ENCODE results near the gene TCF15.

The TCF15 gene, protein sequence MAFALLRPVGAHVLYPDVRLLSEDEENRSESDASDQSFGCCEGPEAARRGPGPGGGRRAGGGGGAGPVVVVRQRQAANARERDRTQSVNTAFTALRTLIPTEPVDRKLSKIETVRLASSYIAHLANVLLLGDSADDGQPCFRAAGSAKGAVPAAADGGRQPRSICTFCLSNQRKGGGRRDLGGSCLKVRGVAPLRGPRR

DNA sequence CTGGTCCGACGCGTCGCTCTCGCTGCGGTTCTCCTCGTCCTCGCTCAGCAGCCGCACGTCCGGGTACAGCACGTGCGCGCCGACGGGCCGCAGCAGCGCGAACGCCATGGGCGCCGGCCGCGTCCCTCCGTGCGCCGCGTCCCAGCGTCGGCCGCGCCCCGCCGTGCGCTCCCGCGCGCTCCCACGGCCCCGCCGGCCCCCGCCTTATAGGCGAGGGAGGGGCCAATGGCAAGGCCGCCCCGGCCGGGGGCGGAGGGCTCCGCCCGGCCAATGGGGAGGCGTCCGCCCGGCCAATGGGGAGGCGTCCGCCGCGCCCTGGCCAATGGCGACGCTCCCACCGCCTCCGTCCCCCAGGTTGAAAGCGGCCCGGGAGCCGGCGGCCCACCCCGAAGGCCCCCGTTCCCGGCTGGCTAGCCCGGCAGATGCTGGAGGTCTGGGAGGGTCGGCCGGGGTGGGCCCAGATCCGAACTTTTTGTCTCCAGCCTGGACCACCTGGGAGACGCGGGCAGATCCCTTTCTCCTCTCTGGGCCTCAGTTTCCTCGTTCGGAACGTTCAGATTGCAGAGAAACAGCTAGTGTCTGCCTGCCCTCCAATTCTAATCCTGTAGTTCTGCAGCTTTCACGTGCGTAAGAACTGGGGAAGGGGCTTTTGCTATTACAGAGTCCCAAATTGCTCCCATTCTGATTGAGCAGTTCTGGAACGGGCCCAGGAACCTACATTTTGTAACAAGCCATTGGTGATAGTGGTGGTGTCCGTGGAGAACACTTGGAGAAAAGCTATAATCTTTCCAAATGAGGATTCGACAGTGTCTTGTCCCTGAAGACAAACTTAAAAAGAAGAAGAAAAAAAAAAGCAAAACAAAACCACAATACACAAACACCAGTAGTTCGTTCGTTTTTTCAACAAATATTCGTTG is at the start of gene TCF15:
Gene TCF15 (minus strand): TSS at position 180 of the 917 bp plus-strand sequence. CDS start 72 bp downstream, at position 108.
- no peak for DNase-seq (ENCODE audit: low read depth)

DNA sequence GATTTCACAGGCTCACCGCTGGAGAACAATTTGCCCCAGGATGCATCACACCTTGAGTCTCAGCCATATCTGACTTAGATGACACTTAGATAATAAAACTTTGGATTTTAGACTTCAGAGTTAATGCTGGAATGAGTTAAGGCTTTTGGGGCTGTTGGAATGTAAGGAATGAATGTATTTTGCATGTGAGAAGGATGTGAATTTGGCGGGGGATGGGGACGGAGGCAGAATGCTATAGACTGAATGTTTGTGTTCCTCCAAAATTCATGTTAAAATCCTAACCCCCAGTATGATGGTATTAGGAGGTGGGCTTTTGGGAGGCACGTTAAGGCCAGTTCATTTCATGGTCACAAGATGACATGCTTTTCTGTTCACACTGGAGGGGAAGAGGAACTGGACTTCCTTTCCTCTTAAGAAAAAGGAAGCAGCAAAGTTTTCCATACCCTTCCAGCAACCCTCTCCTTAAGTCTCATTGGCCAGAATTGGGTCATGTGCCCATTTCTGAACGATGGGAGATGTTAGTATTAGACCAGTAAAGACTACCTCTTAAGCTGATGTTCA is 48.7 kb upstream of the TCF15 start:
- DNase-seq (ENCODE audit: low read depth): no peak

DNA sequence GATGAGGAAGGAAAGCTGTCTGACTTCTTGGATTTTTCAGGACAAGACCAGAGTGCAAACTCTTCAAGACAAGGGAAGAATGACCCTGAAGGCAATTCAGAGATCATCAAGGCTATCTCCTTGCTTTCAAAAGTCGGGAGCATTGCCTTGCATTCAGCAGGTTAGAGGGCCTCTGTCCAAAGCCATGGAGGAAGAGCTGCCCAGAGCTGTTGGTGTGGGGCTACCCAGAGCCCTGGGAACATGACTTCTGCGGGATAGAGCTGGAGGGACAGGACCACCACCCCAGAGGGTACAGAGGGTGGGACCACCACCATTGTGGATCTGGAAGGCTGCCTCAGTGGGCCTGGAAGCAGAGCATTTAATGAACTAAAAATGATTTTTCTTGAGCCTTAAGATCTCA is 48.1 kb upstream of the TCF15 start:
- no peak for DNase-seq (ENCODE audit: low read depth)

DNA sequence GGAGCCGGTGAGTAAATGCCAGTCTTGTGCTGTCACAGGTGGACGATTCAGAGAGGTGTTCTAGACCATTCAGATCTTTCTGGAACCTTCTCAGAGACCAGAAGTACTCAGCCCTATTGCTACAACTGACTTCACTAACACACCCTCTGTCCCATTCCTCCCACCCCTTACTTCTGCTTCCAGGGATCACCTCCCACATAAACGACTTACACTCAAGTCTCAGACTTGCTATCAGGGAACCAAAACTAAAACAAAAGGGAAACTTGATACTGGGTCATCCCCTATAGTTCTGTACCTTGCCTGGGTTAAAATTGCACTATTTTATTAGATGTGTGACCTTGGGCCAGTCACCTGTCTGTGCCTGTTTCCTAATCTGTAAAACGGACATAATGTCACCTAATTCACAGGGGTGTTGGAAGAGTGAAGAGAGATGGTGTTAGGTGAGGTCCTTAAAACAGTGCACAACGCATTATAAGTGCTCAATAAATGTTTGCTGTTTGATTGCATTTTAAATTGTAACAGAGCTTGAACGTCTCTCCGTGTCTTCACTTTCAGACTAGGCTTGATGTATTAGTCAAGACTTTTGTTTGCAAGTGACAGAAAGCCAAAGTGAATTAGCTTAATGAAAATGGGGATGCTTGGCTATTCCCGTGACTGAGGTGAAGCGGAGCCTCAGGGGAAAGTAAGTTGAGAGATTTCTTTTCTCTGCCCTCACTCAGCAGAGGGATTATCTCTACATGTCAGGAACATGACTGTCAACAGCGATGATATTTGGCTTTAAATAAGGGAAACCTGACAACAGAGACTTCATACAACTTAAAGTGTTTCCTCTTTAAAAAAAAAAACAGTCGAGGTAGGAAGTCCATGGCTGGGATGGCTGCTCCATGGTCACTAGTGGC is 45.9 kb upstream of the TCF15 start:
- no peak for DNase-seq (ENCODE audit: low read depth)

DNA sequence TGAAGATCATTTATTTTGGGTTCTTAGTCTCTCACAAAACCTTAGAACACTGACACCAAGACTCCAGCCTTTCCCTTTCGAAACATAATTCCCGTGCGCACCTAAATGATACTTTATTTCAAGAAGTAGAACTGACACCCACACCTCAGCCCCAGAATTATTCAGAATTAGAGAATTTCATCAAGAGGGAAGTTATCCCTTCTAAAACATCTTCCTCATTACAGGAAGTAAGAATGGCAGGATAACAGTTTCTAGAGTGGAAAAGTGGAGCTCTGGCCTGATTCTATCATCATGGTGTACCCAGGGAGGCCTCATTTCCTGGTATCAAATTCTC is 44.3 kb upstream of the TCF15 start:
- DNase-seq (ENCODE audit: low read depth): no peak

DNA sequence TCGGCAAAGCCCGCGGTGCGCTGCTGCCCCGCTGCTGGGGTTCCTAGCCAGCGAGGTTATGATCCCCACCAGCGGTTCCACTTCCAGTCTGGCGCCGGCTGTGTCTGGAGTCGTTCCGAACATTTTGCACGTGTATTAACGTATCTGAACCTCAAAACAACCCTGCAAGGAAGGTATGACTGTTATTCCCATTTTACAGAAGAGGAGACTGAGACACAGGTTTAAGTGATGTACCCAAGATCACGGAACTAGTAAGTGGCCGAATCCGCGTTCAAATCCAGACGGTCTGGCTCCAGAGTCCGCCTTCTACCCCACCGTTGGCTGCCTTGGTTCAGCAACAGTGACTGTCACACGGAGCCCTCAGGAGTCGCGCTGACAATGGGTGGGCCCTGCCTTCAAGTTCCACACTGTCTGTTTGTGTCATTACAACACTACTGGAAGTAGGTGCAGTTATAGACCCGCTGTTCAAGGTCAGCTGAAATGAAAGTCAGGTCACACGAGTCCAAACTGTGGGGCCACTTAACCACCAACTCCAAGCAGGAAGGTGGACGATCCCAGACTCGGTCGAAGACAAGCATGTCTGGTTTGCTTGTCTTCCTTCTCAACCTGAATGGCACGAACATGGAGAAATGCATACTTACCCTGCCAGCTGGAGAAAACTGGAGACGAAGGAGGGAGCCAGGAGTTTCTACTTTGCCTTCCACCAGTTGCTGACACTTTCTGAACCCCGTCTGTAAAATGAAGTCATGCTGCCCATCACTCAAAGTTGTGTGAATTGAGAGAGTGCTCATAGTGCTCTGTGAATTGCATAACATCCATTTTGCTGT is 43.7 kb upstream of the TCF15 start:
- DNase-seq (ENCODE audit: low read depth): no peak

DNA sequence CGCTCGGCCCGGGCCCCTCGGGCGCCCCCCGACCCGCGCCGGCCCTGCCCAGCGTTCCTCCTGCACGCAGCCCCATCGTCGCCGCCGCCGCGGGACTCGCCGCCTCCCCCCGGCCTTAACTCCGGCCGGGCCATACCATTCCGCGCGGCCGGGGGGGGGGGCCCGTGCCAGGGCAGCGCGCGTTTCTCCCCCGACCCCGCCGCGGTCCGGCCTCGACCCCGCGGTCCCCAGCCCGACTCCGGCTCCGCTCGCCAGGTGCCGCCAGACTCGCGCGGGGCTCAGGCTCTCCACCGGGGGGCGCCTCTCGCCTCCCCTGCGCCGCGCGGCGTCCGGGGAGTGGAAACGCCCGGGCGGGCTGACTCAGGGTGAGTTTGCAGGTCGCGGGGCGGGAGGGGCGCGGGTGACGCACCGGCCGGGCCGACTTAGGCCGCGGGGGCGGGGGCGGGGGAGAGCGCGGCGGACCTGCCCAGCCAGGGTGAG is 43.0 kb upstream of the TCF15 start, which contains the start of gene SRXN1:
Gene SRXN1 (minus strand): TSS at position 91 of the 480 bp plus-strand sequence. CDS start 15 bp downstream, at position 76.
- peak; percentile 57 for DNase-seq (ENCODE audit: low read depth)

DNA sequence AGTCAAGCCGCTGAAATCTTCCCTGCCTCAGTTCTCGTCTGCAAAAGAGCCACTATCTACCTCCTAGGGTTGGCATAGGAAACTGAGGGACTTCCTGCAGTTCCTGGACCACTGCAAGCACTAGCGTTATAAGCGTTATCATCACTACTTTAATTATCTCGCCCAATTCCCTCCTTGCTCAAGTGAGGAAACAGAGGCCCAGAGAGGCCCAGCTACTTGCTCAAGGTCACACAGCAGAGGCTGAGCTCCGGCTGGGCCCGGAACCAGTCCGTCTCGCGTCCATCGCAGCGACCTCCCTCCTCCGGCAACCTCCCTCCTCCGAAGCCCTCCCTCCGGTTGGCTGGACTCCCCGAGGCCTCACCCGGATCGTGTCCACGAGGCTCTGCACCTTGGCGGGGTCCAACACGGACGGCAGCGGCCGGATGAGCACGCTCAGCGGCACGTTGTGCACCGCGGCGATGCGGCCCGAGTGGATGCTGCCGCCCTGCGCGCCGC is 42.6 kb upstream of the TCF15 start:
- no peak for DNase-seq (ENCODE audit: low read depth)

DNA sequence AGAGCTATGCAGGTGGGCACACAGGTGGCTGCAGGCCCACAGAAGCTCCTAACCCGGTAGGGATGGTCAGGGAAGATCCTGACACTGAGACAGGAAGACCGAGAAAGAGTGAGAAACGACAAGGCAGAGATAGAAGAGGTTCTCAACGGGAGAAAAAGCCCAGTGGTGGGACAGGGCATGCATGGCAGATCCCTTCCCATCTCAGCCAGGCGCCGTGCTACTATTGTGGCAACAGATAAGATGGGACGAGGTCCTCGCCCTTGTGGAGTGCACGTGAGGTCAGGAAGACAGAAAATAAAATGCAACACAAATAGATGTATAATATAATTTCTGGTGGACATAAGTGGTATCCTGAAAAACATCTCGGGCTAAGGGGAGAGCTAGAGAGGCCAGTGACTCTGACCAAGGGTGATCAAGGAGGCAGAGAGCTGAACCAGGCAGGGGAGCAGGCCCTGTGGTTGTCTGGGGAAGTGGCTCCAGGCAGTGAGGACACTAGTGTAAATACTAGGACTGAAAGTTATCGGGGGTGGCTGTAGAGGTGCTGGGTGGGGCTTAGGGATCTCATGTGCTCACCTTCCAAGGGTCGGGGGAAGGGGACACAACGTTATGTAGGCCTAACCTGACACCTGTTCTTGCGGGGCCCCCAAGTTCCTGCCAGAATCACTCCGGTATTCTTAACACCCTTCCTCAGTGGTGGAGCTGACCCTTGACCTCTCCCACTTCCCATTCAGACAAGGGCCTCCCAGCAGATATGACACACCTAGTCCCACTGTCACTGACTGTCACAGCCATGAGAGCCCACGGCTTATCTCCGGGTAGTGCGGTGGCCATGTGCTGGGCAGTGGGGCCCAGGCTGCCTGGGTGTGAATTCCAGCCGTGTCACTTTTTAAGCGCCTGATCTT is 41.9 kb upstream of the TCF15 start:
- no peak for DNase-seq (ENCODE audit: low read depth)

DNA sequence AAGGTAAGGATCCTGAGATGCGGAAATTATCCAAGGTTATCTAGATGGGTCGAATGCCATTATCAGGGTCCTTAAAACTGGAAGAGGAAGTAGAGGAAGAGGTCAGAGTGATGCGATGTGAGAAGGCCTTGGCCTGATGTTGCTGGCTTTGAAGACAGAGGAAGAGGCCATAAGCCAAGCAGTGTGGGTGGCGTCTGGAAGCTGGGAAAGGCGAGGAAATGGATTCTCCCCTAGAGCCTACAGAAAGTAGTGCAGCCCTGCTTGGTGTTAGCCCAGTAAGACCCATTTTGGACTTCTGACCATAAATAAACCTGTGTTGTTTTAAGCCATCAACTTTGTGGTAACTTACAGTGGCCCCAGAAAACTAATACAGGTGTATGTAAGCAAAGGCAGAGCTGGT is 40.8 kb upstream of the TCF15 start:
- DNase-seq (ENCODE audit: low read depth): no peak

DNA sequence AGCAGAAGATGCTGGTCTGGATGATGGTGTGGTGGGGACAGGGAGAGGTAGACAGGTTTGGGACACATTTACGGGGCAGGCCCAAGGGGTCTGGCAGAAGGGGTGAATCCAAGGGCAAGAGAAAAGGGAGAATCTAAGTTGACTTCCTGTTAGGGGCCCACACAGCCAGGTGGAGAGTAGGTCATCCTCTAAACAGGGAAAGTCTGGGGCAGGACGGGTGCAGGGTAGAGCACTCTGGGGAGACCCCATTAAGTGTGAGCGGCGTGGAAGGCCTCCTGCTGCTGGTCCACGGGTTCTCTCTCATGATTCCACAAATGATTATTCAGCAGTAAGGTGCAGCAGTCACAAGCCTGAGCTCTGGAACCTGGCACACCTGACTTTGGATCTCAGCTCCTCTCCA is 40.2 kb upstream of the TCF15 start:
- no peak for DNase-seq (ENCODE audit: low read depth)

DNA sequence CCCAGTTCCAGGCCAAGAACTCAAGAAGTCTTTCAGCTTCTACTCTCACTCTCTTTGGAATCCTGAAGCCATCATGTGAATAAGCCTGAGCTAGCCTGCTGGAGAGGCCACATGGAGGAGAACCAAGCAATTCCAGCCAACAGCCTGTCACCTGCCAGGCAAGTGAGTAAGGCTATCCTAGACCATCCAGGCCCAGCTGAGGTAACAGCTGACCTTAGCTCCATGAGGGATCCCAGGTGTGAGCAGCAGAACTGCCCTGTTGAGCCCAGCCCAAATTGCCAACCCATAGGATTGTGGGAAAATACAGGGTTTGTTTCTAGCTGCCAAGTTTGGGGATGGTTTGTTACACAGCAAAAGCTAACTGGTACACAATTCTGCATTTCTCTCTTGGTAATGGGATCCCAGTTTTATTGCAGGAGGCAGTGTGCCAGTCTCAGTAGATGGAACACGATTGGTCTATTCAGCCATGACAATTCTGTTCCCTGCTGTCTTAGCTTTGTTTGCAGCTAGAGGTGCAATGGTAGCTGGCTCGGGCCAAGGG is 37.4 kb upstream of the TCF15 start:
- no peak for DNase-seq (ENCODE audit: low read depth)

DNA sequence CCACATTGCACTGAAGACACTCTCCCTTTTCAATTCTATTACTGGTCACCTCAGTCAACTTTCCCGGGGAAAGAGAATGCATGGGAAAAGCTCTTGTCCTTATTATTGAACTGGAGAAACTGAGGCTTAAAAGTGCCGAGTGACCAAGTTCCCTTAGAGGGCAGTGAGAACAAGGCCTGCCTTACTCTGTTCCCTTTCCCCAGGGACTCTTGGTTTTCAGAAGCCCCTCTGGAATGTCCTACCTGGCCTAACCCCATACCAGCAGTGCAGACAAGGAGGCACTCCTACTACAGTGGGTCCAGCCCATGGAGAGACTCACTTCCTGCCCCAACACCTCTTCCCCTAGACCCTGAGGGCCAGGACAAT is 36.7 kb upstream of the TCF15 start:
- DNase-seq (ENCODE audit: low read depth): no peak

DNA sequence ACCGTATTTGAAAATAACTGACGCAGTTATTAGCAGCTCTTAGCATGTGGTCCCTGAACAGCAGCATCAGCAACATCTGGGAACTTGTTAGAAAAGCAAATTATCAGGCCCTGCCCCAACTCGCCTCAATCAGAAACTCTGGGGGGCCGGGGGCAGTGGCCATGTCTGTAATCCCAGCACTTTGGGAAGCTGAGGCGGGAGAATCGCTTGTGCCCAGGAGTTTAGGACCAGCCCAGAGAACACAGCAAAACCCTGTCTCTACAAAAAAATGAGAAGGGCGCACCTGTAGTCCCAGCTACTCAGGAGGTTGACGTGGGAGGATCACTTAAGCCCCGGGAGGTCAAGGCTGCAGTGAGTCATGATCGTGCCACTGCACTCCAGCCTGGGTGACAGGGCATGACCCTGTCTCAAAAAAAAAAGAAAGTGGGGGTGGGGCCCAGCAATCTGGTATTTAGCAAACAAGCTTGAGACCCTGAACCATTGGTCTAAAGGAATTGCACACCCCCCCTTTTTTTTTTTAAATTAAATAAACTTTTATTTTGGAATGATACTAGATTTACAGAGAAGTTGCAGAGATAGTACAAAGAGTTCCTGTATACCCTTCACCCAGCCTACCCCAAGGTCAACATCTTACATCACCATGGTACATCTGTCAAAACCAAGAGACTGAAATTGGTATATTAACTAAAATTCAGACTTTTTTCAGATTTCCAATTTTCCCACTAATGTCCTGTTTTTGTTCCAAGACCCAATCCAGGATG is 36.2 kb upstream of the TCF15 start:
- no peak for DNase-seq (ENCODE audit: low read depth)

DNA sequence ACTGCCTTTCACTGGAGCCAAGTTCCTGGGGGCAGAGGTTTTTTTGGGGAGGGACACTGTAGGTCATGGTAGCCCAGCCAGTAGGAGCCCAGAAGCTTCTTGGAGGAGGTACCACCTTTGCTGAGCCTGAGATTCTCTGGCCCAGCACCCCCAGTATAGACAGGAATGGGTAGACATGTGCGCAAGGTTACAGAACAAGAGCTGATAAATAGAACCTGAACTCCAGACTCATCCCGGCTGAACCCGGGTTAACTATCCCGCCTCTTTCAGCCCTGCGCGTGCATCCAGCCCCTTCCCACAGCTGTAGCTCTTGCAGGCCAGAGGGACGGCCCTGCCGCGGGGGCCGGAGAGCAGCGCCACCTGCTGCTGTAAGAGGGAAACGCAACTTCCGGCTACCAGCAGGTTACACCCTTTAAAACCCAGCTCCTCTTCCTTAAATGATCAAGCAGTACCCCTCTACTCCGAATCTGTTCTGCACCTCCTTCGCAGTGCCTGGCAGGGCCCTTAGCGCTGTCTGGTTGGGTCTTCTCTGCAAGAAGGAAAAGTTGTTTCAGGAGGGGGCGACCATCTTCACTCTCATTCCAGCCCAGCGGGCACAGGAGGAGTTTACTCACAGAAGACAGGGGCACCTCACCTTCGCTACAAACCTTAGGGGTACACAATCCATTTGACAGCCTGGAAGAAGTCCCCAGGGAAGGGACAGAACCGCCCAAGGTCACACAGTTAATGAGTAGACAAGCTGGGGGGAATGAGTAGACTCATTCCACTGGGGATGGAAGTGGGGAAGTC is 35.4 kb upstream of the TCF15 start:
- peak; percentile 9 for DNase-seq (ENCODE audit: low read depth)

DNA sequence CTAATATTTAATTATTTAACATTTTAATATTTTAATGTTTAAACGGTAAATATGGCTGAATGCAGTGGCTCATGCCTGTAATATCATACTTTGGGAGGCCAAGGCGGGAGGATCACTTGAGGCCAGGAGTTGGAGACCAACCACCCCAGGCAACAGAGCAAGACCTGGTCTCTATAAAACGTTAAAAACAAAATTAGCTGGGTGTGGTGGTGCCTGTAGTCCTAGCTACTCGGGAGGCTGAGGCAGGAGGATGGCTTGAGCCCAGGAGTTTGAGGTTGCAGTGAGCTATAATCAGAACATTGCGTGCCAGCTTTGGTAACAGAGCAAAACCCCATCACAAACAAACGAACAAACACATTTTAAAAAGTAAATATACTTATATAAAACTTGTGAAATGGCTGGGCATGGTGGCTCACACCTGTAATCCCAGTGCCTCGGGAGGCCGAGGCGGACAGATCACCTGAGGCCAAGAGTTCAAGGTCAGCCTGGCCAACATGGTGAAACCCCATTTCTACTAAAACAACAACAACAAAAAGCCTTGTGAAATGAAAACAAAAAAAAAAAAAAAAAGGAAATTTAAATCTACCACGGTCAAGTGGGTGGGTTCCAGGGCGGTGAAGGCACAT is 34.7 kb upstream of the TCF15 start:
- no peak for DNase-seq (ENCODE audit: low read depth)

DNA sequence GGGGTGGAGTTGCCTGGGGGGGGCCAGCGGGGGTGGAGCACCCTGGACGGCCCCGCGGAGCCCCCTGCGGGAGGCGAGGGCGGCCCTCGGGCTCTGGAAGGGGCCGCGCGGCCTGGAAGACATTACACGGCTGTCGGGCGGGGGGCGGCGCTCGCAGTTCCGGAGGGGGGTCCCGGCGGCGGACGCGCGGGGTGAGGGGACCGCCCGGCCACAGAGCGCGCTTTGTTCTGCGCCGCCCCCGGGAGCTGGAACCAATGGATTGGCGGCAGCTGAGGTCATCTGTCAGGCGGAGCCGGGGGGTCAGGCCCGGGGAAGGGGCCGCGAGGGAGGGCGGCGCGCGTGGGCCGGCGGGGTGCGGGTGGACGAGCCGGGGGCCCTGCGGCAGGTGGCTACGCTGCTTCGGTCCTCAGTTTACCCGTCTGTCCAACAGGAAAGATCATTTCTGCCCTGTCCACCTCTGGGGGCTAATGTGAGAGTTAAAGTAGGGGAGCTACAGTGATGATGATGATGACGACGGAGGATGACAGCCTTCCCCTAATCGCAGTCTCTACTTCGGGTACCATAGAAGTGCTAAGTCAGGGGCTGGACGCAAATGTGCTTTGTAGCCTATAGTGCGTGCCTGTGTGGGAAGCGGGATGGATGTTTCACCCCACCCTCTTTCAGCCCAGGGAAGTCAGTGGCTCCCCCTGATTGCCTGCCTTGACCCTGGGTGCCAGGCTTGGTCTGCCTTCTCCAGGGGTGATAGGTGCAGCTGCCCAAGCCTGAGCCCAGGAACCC is 32.5 kb upstream of the TCF15 start:
- DNase-seq (ENCODE audit: low read depth): no peak
